Kidney epithelial cell (primary cell): ENCODE results near the gene ATXN1. TPM values are rescaled to one million over a fixed set of nuclear protein-coding genes. Genes with fewer than 3 reads are reported as not detected.

Experiments
- DNase-seq: peaks from one replicate; pipeline ENCODE4 v3.0.0-alpha.2; 2010; ENCODE audit warnings: low read depth
- H3K27me3 ChIP-seq: 2 replicates; pipeline ENCODE4 v1.6.0; 2011; ENCODE audit warnings: low read length; ENCODE audit not compliant: control insufficient read depth, insufficient read depth
- H3K36me3 ChIP-seq: 2 replicates; pipeline ENCODE4 v1.5.1; 2011; ENCODE audit warnings: low read length; ENCODE audit not compliant: control insufficient read depth, insufficient read depth
- H3K4me3 ChIP-seq: 2 replicates; pipeline ENCODE4 v1.5.1; 2011; ENCODE audit warnings: low read depth, mild to moderate bottlenecking, control low read depth, low read length
- total RNA-seq: library from RNA; depleted of rRNA; stranded (reverse); fragments of >200 nt; gene quantifications from 2 replicates; pipeline ENCODE4 v1.2.3, GENCODE V29; 2015
- TF ChIP-seq, protein P1 (sequence below): IDR thresholded peaks from 2 replicates; pipeline ENCODE4 v1.5.1; 2011; ENCODE audit warnings: mild to moderate bottlenecking, moderate library complexity, low read length, control low read depth, inconsistent platforms; ENCODE audit not compliant: insufficient read depth, poor library complexity, severe bottlenecking

ATXN1 gene
- total RNA-seq, 1 donor from 2014 or later: 12.5 TPM

DNA sequence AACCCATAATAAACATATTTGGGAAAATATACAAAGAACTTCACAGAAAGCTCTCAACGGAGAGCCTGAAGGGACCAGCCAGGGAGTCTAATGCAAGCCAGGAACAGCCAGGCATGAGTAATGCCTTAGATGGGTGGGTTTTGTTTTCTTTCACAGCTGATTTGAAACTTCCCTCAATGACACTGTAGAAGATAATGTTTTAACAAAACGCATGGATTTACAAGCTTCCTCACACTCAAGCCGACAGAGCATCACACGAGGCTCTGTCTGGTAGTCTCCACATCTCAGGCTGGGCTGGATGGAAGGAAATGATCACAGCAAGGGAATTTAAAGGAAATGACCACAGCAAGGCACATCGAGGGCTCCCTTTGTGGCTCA lies 409.0 kb downstream of the ATXN1 start:
- DNase-seq: no peak
- TF ChIP-seq, protein P1, sequence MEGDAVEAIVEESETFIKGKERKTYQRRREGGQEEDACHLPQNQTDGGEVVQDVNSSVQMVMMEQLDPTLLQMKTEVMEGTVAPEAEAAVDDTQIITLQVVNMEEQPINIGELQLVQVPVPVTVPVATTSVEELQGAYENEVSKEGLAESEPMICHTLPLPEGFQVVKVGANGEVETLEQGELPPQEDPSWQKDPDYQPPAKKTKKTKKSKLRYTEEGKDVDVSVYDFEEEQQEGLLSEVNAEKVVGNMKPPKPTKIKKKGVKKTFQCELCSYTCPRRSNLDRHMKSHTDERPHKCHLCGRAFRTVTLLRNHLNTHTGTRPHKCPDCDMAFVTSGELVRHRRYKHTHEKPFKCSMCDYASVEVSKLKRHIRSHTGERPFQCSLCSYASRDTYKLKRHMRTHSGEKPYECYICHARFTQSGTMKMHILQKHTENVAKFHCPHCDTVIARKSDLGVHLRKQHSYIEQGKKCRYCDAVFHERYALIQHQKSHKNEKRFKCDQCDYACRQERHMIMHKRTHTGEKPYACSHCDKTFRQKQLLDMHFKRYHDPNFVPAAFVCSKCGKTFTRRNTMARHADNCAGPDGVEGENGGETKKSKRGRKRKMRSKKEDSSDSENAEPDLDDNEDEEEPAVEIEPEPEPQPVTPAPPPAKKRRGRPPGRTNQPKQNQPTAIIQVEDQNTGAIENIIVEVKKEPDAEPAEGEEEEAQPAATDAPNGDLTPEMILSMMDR: no peak
- H3K36me3 ChIP-seq: no peaks in the 10 kb centered on the region
- H3K27me3 ChIP-seq: no peaks in the 10 kb centered on the region
- no peak overlapping the region for H3K4me3 ChIP-seq

- no peak for DNase-seq
These were observed 411.7 kb downstream of the ATXN1 start for GRCh38 chr6:16349544-16349943.

GRCh38 chr6:16346831-16347230 lies 414.4 kb downstream of the ATXN1 start:
- Histone ChIP-seq H3K36me3 (no peaks in the 10 kb centered on the region), H3K4me3 (no peak overlapping the region), H3K27me3 (no peaks in the 10 kb centered on the region)
- no peak for DNase-seq
- TF ChIP-seq, protein P1: no peak

More at GRCh38 chr6:16349544-16349943, 411.7 kb downstream of the ATXN1 start:
- no peaks in the 10 kb centered on the region for H3K36me3 ChIP-seq
- H3K4me3 ChIP-seq: no peak overlapping the region
- TF ChIP-seq, protein P1: no peak
- H3K27me3 ChIP-seq: no peaks in the 10 kb centered on the region

GRCh38 chr6:16345449-16346330 lies 415.6 kb downstream of the ATXN1 start:
- H3K27me3 ChIP-seq: no peaks in the 10 kb centered on the region
- no peak overlapping the region for H3K4me3 ChIP-seq
- H3K36me3 ChIP-seq: no peaks in the 10 kb centered on the region
- TF ChIP-seq, protein P1: no peak
- DNase-seq: no peak

GRCh38 chr6:16344756-16345155 lies 416.5 kb downstream of the ATXN1 start:
- H3K27me3 ChIP-seq: no peaks in the 10 kb centered on the region

More at GRCh38 chr6:16344756-16345155, 416.5 kb downstream of the ATXN1 start:
- Histone ChIP-seq H3K36me3 (no peaks in the 10 kb centered on the region), H3K4me3 (no peak overlapping the region)
- DNase-seq: no peak
- TF ChIP-seq, protein P1: no peak
